Duodenal mucosa (tissue), 2 donors: ENCODE measurements around the gene RBM6.
A peak's percentile ranks its signal among the peaks of the same experiment; 100 is the strongest.
"Not testable (repeated sequence)": the region's sequence is repeated elsewhere in the genome, so short reads cannot be mapped to it uniquely, and the experiment has no call there.

ENCODE experiments used
- H3K27ac ChIP-seq: one replicate; pipeline ENCODE4 v1.7.0; 2013; ENCODE audit warnings: low read depth, low read length
- H3K27me3 ChIP-seq, 2 donors: one replicate each; pipeline ENCODE4 v1.7.0; 2013; ENCODE audit warnings: low read length in 2 of 2, control low read depth in 1 of 2; ENCODE audit not compliant: insufficient read depth in 2 of 2, control insufficient read depth in 1 of 2
- H3K36me3 ChIP-seq, 2 donors: one replicate each; pipeline ENCODE4 v1.7.0; 2013; ENCODE audit warnings: low read length in 2 of 2, control low read depth in 1 of 2; ENCODE audit not compliant: insufficient read depth in 2 of 2, control insufficient read depth in 1 of 2
- H3K4me1 ChIP-seq, 2 donors: one replicate each; pipeline ENCODE4 v1.7.0; 2013; ENCODE audit warnings: low read length in 2 of 2, control low read depth in 1 of 2; ENCODE audit not compliant: insufficient read depth in 2 of 2, control insufficient read depth in 1 of 2
- H3K4me3 ChIP-seq, 2 donors: one replicate each; pipeline ENCODE4 v1.7.0; 2013; ENCODE audit warnings: low read length in 2 of 2, low read depth in 1 of 2
- H3K9ac ChIP-seq, 2 donors: one replicate each; pipeline ENCODE4 v1.7.0; 2013; ENCODE audit warnings: low read length in 2 of 2, low read depth in 1 of 2
- H3K9me3 ChIP-seq, 2 donors: one replicate each; pipeline ENCODE4 v1.7.0; 2013; ENCODE audit warnings: low read length in 2 of 2, control low read depth in 1 of 2; ENCODE audit not compliant: control insufficient read depth in 1 of 2

Gene RBM6

GRCh38 chr3:49930922-49931321 lies 9.0 kb upstream of the RBM6 start:
- Histone ChIP-seq H3K4me1 (peaks cover 19 to 36% of the 10 kb centered on the region in 2 donors), H3K9ac (peak overlapping the region in 1 of 2 donors; percentile 14), H3K4me3 (peak overlapping the region in 1 of 2 donors; percentile 86), H3K36me3 (no peaks in the 10 kb centered on the region), H3K27ac (peak overlapping the region; percentile 28), H3K27me3 (no peaks in the 10 kb centered on the region), H3K9me3 (no peaks in the 10 kb centered on the region)

- not testable (repeated sequence) for H3K9me3 ChIP-seq, H3K27ac ChIP-seq, H3K36me3 ChIP-seq, H3K27me3 ChIP-seq, H3K4me3 ChIP-seq, H3K9ac ChIP-seq
- peaks cover 13 to 29% of the 10 kb centered on the region in 2 donors for H3K4me1 ChIP-seq
These were observed 7.7 kb upstream of the RBM6 start for GRCh38 chr3:49932281-49932680.

- Histone ChIP-seq H3K36me3 (no peaks in the 10 kb centered on the region), H3K9me3 (no peaks in the 10 kb centered on the region)
These were observed 2.9 kb upstream of the RBM6 start for GRCh38 chr3:49937090-49937489.

GRCh38 chr3:49940667-49941249 lies 808 bp downstream of the RBM6 start:
- H3K9ac ChIP-seq = peak overlapping the region; percentile 77 to 79
- H3K9me3 ChIP-seq = no peaks in the 10 kb centered on the region
- peaks cover 6 to 13% of the 10 kb centered on the region in 2 donors for H3K4me1 ChIP-seq
- peak overlapping the region; percentile 82 to 92 for H3K4me3 ChIP-seq
- no peaks in the 10 kb centered on the region for H3K27me3 ChIP-seq
- peak overlapping the region; percentile 96 for H3K27ac ChIP-seq
- no peaks in the 10 kb centered on the region for H3K36me3 ChIP-seq

More at GRCh38 chr3:49937090-49937489, 2.9 kb upstream of the RBM6 start:
- H3K4me1 ChIP-seq = peaks cover 6 to 8% of the 10 kb centered on the region in 2 donors
- H3K27me3 ChIP-seq = no peaks in the 10 kb centered on the region
- no peak overlapping the region for H3K27ac ChIP-seq
- no peak overlapping the region for H3K4me3 ChIP-seq
- H3K9ac ChIP-seq = no peak overlapping the region

GRCh38 chr3:49942651-49943050 lies 2.7 kb downstream of the RBM6 start:
- Histone ChIP-seq H3K4me3 (no peak overlapping the region), H3K4me1 (peaks cover 6 to 13% of the 10 kb centered on the region in 2 donors), H3K9ac (no peak overlapping the region), H3K27ac (no peak overlapping the region), H3K36me3 (no peaks in the 10 kb centered on the region), H3K27me3 (no peaks in the 10 kb centered on the region), H3K9me3 (no peaks in the 10 kb centered on the region)

- H3K9ac ChIP-seq = no peak overlapping the region
- no peaks in the 10 kb centered on the region for H3K27me3 ChIP-seq
- no peaks in the 10 kb centered on the region for H3K36me3 ChIP-seq
- peaks cover 5 to 7% of the 10 kb centered on the region in 2 donors for H3K4me1 ChIP-seq
- no peak overlapping the region for H3K4me3 ChIP-seq
- H3K9me3 ChIP-seq = no peaks in the 10 kb centered on the region
- H3K27ac ChIP-seq = no peak overlapping the region
These were observed 13.0 kb downstream of the RBM6 start for GRCh38 chr3:49952924-49953323.

GRCh38 chr3:49955636-49956035 lies 15.7 kb downstream of the RBM6 start:
- Histone ChIP-seq H3K27ac (no peak overlapping the region), H3K4me1 (no peaks in the 10 kb centered on the region), H3K36me3 (no peaks in the 10 kb centered on the region), H3K4me3 (no peak overlapping the region), H3K27me3 (no peaks in the 10 kb centered on the region), H3K9ac (no peak overlapping the region), H3K9me3 (no peaks in the 10 kb centered on the region)

GRCh38 chr3:49966233-49966942 lies 26.4 kb downstream of the RBM6 start:
- no peaks in the 10 kb centered on the region for H3K9me3 ChIP-seq
- H3K27ac ChIP-seq = no peak overlapping the region
- H3K27me3 ChIP-seq = no peaks in the 10 kb centered on the region
- H3K9ac ChIP-seq = no peak overlapping the region
- peaks cover 0 to 24% of the 10 kb centered on the region in 2 donors for H3K36me3 ChIP-seq
- peaks cover 0 to 3% of the 10 kb centered on the region in 2 donors for H3K4me1 ChIP-seq
- H3K4me3 ChIP-seq = no peak overlapping the region

- H3K36me3 ChIP-seq = peaks cover 6 to 28% of the 10 kb centered on the region in 2 donors
- peaks cover 0 to 3% of the 10 kb centered on the region in 2 donors for H3K4me1 ChIP-seq
- no peak overlapping the region for H3K9ac ChIP-seq
- H3K9me3 ChIP-seq = no peaks in the 10 kb centered on the region
- H3K27me3 ChIP-seq = no peaks in the 10 kb centered on the region
- no peak overlapping the region for H3K4me3 ChIP-seq
- no peak overlapping the region for H3K27ac ChIP-seq
These were observed 27.3 kb downstream of the RBM6 start for GRCh38 chr3:49967291-49967690.

GRCh38 chr3:49968346-49968745 lies 28.4 kb downstream of the RBM6 start:
- H3K9ac ChIP-seq = no peak overlapping the region
- H3K4me3 ChIP-seq = no peak overlapping the region
- H3K36me3 ChIP-seq = peaks cover 6 to 38% of the 10 kb centered on the region in 2 donors
- H3K27ac ChIP-seq = no peak overlapping the region
- peaks cover 0 to 3% of the 10 kb centered on the region in 2 donors for H3K4me1 ChIP-seq
- H3K9me3 ChIP-seq = no peaks in the 10 kb centered on the region
- no peaks in the 10 kb centered on the region for H3K27me3 ChIP-seq
